ENCODE measurements around the gene TMEM107.

Gene TMEM107

GRCh38 chr17:8137645-8138373, 38.4 kb downstream of the TMEM107 start:
- no peak for DNase-seq (ENCODE audit: low spot score)

DNA sequence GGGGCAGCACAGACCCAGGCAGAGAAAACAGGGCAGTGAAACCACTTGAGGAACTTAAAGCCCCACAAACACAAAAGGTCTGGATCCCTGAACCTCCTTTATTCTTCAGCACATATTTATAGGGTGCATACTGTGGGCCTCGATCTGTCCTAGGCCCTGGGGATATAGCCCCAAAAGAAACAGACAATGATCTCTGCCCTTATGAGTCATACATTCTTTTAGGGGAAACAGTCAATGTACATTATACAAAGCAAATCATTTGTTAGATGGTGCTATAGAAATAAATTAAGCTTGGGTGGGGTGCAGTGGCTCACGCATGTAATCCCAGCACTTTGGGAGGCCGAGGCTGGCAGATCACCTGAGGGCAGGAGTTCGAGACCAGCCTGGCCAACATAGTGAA, 42.2 kb downstream of the TMEM107 start:
- no peak for DNase-seq (ENCODE audit: low spot score)

DNA sequence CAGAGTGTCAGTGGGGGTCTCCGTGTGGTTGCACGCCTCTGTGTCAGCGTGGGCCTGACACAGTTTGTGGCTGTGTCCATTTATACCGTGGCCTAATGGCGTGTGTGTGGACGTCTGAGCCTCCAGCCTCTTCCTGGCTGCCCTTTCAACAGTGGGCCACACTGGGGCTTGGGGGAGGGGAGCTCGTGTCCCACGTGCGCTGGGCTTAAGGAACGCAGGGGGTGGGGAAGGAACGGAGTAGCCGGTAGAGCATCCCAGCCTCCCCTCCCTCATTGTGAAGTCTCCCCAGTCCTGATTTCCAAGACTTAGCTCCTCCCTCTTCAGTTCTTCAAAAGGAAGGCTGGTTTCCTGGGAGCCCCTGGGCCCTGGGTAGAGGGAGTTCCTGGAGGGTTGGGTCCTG, 42.8 kb downstream of the TMEM107 start:
- DNase-seq (ENCODE audit: low spot score): no peak

GRCh38 chr17:8131844-8132441, 44.2 kb downstream of the TMEM107 start:
- DNase-seq (ENCODE audit: low spot score): no peak

DNA sequence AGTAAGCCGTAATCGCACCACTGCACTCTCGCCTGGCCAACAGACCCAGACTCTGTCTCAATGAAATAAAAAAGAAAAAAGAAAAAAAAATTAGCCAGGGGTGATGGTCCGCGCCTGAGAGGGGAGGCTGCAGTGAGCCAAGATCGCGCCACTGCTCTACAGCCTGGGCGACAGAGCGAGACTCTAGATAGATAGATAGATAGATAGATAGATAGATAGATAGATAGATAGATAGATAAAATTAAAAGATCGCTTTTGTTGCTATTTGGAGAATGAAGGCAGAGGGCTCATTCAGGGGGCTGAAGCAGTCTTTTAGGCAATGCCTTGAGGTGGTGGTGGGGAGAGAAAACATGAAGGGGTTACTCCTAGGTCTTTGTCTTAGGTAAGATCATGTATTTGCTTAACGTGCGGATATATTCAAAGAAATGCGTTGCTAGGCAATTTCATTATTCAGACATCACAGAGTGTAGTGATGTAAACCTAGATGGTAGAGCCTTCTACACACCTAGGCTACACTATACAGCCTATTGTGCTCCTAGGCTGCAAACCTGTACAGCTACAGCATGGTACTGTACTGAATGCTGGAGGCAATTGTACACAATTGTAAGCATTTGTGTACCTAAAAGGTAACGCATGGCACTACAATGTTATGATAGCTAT, 47.9 kb downstream of the TMEM107 start:
- DNase-seq (ENCODE audit: low spot score): no peak

- no peak for DNase-seq (ENCODE audit: low spot score)
Measured at GRCh38 chr17:8126491-8127066, 49.6 kb downstream of the TMEM107 start.

- no peak for DNase-seq (ENCODE audit: low spot score)
Measured at GRCh38 chr17:8125947-8126490, 50.2 kb downstream of the TMEM107 start.

DNA sequence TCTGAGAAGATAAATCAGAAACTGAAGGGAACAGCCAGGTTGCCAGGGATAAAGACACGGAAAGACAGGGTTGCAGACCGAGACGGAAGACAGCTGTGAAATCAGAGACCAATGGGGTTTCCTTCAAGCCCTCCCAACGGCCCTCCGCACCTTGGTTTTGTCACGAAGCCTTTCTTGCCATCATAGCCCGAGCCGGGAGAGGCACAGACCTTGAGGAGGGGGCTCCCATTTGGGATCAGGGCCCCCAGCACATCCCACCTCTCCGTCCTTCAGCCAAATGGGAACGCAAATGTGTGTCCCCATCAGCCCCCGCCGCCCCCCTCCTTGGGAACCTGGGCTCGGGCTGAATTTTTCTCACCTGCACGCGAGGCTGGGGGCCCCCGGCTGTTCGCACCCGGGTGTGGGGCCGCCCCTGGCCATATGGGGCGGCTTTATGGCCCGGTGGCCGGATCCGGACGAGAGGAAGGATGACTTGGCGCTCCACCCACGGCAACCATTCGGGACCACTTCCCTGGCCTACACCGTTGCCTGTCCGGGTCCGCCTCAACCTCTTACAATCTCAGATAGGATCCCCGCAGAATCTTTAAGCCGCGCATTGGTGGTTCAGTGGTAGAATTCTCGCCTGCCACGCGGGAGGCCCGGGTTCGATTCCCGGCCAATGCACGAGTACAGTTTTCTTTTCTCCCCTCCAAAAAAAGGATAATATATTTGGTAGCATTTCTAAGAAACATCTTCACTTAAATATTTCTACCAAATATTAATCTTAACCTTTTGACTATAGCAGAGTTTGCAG, 50.8 kb downstream of the TMEM107 start:
- DNase-seq (ENCODE audit: low spot score): peak; percentile 85

DNA sequence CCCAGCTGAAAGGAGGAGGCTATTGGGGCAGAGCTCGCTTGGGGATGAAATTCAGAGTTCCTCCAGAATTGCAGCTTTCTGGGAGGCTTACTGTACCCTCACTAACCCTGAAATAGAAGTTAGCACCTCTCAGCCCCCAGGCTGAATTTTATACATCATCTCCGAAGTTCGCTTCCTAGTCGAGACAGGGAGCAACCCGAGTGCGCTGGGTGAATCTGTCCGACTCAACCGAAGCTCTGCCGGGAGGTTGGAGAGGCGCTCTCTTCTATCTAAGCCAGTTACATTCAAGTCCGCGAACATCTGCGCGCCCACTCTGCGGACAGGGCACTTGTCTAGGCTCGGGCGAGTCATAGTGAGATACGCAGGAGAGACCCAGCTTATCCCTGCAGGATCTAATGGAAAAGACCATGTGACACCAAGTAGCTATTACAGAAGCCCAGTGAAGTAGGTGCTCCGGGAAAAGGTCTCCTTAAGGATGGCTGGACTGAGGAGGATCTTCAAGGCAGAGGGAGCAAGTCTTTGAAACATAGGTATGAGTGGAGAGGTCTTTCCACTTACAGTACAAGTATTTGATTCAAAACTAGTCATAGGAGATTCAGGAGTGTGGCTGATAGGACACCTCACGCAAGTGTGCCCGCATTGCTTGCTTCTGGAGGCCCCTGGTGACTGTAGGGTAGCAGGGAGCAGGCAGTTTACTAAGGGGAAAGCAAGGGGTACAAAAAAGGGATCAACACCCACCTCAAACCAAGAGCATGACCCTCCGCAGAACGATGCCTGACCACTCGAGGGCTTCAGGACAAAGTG, 51.6 kb downstream of the TMEM107 start:
- DNase-seq (ENCODE audit: low spot score): no peak

DNA sequence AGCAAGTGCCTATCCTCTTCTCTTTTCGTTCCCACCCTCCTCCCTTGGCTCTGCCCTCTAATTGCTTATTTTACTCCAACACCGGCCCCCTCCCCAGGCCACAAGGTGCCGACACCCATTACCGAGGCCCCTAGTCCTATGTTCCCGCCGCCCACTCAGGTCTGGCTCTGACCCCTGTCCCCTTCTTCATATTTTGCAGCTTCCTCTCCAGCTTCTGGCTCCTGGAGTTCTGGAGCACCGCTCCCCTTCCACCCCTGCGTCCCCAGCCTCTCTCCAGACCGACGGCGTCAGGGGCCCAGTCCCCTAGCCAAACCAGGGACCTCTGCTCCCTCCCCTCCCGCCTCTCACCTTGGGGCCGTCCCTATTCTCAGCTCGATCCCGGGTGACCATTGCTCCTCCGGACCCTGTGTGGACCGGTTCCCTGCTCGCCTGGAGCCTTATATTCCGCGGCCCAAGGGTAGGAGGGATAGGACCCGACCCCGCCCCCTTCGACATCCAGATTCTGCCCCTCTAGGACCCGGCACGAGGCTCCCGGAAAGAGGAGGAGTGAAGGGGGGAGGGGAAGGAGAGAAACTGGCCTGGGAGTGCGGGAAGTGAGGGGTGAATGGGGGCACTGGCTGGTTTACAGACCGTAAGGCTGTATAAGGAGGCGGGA, 52.4 kb downstream of the TMEM107 start, which contains the start of gene HES7:
Gene HES7 (minus strand): TSS at position 412 of the 655 bp plus-strand sequence. CDS start 22 bp downstream, at position 390.
- DNase-seq (ENCODE audit: low spot score): no peak

DNA sequence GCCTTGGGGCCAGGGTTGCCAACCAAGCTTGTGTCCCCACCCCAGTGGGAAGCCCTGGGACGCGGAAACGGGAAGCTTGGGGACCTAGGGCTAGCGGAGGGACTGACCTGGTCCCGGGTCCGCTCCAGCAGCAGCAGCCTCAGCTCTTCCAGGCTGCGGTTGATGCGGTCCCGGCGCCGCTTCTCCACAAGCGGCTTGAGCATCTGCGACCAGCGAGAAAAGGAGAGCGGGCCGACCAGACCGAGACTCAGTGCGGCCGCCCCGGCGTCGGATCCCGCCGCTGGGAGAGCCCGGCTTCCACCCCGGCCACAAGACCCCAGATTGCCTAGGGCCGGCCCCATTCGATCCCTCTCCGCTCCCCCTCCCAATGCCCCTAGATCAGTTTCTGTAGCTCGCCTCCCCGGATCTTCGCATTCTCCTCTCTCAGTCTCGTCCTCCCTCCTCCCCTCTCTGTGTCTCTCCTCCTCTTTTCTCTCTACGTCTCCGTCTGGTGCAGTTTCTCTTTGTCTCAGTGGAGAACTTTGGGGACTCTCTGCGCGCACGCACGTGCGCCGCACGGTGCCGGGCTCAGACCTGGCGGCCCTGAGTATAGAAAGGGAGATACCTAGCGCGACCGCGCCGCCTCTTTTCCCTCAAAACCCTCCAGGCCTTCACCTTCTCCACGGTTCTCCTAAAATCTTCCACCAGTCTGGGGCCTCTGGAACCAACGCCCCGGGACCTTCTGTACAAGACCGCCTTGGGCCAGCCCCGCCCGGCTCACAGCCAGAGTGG, 53.1 kb downstream of the TMEM107 start:
- DNase-seq (ENCODE audit: low spot score): no peak
